Stimulated activated CD8-positive, alpha-beta memory T cell treated with anti-CD3 and anti-CD28 coated beads, Interleukin-15, amount 100 ng/mL, for 1 hour (primary cell): ENCODE results near the gene STARD10.
"Not testable (repeated sequence)": the region's sequence is repeated elsewhere in the genome, so short reads cannot be mapped to it uniquely, and the experiment has no call there.

Experiments
- DNase-seq: peaks from one replicate; pipeline ENCODE4 v3.0.0-alpha.2; 2020; ENCODE audit warnings: low read depth

STARD10 gene

GRCh38 chr11:72826191-72826941, 32.5 kb upstream of the STARD10 start:
- DNase-seq = no peak

- DNase-seq = no peak
Measured at GRCh38 chr11:72825661-72826060, 31.8 kb upstream of the STARD10 start.

GRCh38 chr11:72824811-72825505, 31.1 kb upstream of the STARD10 start:
- no peak for DNase-seq

DNA sequence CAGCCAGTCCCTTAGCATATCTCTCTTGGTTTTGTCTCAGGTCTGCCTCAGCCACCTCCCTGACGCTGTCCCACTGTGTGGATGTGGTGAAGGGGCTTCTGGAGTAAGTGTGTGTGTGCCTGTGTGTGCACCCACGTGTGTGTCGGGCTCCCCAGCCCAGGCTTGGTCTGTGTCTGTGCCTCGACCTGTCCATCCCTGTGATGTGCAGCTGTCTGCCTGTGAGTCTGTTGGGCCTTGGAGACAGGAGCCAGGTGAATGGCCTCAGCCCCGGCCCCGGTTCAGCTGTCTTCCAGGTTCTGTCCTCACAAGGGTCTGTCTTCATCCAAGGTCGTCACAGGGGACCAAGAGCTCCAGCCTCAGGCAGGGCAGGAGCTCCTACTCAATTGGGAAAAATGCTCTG, 30.2 kb upstream of the STARD10 start:
- DNase-seq = no peak

DNA sequence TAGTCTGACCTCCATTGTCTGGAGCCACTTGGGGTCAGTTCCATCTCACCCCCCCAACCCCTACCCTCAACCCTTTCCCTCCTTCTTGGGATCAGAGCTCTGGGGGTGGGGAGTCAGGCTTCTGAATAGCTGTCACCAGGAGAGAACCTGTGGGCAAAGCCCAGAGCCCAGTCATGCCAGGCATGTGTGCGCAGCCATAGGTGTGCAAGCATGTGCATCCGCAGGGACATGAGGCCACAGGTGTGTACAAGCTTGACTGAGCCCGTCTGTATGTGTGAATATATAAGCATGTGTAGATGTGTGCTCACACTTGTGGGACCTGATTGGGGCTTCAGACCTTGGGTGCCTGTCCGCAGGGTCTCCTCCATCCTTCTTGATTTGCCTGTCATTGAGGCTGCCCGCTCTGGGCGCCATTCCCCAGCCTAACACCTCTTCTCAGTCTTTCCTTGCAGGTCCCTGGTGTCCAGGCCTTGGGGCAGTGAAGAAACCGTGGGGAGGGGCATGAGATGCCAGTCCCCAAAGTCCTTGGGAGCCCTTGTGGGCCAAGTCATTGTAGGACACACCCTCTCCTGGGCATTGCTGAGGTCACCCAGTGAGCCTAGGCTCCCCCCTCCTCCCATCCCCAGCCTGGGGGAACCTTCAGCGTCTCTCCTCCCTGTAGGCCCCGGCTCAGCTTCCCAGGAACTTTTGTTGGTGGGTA, 29.4 kb upstream of the STARD10 start:
- DNase-seq = no peak

GRCh38 chr11:72821920-72822799, 28.3 kb upstream of the STARD10 start:
- DNase-seq = peak; percentile 52

DNA sequence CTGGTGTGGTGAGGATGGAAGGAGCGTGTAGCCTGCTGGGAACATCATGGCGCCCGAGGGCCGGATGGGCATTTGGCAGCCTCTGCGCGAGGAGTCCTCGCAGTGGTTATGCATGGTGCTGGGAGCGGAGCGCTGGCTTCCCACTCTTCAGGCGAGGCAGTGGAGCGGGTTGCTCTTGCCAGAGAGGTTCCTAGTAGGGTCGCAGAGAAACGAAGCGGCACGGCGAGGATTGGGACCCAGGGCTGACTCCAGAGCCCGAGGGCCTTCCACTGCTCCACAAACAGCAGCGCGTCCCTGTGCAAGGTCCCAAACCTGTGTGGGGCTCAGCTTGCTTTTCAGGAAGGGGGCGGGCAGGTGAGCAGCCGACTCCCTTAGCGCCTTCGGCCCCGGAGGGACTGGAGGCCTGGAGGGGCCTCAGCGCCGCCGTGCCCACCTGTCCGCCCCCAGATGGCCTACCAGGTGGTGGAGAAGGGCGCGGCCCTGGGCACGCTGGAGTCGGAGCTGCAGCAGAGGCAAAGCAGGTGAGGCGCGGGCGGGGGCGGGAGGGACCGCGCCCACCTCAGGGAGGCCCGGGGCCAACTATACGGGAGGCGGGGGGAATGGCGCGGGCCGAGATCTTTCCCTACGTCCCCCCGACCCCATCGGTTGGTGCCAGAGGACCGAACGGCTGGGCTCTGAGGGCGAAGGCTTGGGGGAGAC, 27.5 kb upstream of the STARD10 start:
- no peak for DNase-seq

DNA sequence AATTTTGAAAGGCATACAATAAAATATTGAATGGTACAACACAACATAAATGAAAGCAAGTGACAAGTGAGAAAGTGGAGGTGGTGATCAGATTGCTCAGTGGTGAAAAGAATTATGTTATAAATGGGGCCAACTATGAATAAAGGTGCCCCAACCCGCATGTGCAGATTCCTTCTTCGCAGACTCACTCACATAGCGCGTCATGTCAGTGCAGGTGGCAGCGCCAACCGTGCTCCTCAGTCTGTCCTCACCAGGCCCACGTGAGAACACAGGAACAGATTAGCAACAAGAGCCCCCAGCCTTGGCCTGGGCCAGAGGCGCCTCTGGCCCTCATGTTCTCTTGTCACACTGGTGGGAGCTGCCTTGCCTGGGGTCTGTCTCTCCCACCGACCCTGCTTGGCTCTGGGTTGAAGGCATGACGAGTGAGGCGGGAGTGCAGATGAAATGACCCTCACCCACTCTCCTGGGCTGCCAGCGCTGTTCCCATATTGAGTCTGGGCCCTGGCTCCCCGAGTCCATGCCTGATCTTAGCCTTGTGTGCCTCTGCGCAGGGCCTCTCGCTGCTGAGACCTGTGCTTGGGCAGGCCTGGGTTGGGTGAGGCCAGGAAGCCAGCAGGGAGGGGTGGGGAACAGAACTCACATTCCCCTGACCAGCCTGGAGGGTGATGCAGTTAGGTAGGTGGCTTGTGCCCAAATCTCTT, 26.7 kb upstream of the STARD10 start:
- no peak for DNase-seq

- DNase-seq = no peak
Measured at GRCh38 chr11:72818971-72819370, 25.1 kb upstream of the STARD10 start.

DNA sequence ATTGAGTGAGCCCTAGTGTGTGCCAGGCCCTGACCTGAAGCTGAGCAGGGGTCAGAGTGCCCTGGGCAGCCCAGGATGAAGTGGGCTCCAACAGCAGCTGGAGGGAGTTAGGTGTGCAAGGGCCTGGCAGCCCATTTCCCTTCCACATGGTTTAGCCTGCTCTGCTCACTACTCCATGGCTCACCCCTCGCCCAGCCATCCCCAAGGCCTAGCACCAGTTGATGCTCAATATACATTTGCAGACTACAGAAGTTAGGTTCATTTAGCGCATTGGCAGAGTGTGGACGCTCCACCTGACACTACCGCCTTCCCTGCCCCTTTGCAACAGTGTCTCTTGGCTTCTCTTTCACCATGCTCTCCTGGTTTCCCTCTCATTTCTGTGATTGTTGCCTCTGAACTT, 24.1 kb upstream of the STARD10 start:
- DNase-seq = no peak

DNA sequence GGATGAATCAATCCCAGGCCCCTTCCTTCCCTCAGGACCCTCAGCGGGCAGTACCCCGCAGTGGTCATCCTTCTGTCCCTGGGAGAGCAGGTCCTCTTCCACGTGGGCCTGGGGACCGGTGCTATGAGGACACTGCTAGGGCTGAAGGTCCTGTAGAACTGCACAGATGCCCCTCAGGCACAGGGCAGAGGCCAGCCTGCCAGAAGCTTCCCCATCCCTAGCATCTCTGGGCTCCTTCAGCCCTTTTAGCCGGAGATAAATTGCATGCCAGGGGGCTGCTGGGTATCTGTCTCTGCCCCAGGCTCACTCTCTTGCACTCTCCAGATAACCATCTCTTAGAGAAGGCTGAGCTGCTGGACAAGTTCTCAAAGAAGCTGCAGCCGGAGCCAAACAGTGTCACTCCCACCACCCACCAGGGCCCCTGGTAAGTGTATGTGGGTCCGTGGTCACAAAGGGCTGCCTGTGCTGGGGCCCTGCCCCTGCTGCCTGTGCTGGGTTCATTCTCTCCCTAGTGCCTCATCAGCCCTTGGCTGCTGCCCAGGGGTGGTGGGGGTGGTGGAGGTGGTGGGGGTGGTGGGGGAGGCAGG, 22.6 kb upstream of the STARD10 start:
- DNase-seq = no peak

DNA sequence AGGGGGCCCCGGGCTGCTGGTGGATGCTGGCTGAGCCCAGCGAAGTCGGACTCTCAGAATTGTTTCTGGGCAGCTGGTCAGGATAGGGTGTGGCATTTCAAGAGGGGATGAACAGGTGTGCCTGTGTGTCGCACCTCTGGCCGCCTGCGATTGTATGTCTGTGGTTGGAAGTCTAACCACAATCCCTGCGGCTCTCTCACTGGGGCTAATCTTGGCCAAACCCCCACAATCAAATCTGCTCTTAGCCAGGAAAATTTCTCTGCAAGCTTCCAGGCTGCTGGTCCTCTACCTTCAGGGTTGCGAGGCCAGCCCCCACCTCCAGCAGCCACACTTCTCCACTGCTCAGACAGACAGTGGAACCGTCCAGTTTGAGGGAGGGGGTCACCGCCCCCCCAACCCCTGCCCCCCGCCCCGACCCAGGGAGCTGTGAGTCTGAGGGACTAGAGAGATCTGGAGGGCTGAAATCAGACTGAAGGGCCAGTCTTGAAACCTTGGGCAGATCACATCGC, 21.3 kb upstream of the STARD10 start:
- no peak for DNase-seq

DNA sequence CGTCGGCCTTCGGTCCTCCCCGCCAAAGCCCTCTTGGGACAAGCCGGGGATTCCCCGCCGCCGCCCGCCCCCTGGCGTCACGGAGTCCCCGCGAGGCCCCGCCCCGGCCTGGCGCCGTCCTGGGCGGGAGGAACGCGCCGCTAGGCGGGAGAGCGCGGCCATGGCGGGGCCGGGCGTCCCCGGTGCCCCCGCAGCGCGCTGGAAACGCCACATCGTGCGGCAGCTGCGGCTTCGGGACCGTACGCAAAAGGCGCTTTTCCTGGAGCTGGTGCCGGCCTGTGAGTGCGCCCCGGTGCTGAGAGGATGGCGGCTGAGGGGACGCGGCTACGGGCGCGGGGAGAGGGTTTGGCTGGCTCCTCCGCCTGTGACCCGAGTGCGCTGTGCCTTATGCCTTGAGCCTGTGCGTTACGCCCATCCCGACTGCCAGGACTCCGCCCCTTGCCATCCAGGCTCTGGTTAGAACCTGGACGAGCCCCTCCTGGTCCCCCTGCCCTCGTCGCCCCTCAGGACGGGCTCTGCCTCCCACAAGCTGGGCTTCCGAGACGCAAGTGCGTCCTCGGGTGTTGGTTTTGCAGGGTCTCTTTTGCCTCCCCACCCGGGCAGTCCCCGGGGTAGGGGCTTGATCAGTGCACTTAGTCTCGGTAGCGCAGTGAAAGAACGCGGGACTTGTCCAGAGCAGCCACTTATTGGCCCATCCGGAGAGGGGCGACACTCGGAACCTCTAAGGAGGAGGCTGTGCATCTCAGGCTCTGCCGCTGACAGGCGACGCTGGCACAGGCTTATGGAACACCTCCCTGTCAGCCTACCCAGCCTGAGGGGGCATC, 20.7 kb upstream of the STARD10 start, which contains the start of gene ATG16L2:
Gene ATG16L2, plus strand, starts transcription at position 126 of the 824 bp plus-strand sequence. Its CDS starts 35 bp downstream, at position 161.
- DNase-seq = peak; percentile 78

DNA sequence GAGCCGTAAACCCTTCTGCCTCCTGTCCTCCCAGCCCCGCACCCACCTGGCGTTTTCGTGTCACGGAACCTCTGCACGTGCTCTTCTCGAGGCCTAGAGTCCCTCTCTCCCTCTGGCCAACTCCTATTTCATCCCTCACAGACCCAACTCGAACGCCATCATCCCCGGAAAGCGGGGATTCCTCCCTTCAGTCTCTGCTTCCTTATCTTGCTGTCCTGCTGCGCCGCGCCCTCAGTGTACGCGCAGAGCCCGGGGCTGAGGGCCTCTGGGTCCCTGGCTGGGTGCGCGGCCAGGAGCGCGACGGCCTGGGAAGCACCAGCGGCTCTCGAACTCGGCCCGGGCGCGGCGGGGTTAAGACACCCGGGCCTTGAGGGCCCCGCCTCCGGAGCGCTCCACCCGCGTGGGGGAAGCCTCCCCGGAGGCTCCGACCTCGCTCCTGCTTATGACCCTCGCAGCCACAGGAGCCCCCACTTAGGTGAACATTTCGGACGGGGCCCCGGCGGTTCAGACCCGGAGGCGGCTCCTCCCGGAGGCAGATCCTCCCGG, 20.0 kb upstream of the STARD10 start:
- no peak for DNase-seq

DNA sequence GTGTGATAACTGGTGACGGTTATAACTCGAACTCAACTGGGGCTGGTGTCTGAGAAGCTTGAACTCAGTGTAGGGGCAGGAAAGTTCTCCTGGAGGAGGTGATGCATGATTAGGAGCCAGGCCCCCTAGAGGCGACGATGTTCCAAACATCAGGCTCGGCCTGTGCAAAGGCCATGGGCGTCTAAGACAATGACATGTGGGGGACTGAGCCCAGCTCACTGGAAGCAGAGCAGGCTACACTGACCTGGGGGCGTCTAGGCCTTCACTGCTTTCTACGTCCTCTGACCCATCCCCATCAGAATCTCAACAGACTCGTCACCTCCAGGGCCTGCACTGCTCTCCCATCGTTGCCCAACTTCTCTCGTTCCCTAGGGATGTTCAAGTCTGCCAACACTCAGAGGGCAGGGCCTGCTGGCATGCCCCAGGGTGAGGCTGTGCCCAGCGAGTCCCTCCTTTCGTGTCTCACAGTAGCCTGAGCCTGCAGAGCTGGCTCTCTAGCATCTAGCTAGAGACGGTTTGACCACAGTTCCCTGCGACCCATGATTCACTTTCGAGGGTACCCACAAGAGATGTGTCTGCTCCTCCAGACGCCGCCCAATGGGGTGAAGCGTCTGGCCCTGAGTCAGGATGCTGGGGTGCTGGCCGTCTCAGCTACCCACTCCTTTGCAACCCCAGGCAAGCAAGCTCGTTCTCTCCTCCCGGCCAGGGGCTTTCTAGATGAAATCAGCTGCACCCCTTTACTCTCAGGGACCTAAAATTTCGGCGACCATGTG, 19.3 kb upstream of the STARD10 start:
- peak; percentile 33 for DNase-seq

DNA sequence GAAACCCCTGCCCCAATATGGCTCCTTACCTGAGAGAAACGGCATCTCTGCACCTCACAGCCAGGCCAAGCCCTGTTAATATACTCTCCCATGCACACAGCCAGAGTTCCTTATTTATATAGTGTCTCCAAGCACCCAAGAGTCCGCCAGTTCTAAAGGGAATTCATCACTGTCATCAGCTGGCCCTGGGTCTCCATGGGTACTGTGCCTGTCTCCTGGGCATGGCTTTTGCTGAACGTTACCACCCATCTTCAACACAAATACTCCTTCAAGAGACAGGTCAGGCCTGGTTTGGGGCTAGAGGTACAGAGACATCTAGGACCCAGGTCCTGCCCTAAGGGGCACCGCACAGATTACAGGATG, 18.7 kb upstream of the STARD10 start:
- DNase-seq = no peak

GRCh38 chr11:72811686-72812085, 17.8 kb upstream of the STARD10 start:
- DNase-seq = not testable (repeated sequence)

- no peak for DNase-seq
Measured at GRCh38 chr11:72808331-72808798, 14.5 kb upstream of the STARD10 start.
